Raji (cell line): Measurements from ENCODE around the gene TPRN.

ENCODE experiments used
- POLR2A ChIP-seq: IDR thresholded peaks from 2 replicates; pipeline ENCODE4 v1.6.1; 2011; ENCODE audit warnings: low read depth, low read length, control low read depth; ENCODE audit not compliant: insufficient read depth

Gene TPRN

GRCh38 chr9:137191691-137192447, 8.7 kb downstream of the TPRN start:
- 0 out of 2 replicates have a peak, but pooled peaks have one; percentile 1 for TF ChIP-seq POLR2A

DNA sequence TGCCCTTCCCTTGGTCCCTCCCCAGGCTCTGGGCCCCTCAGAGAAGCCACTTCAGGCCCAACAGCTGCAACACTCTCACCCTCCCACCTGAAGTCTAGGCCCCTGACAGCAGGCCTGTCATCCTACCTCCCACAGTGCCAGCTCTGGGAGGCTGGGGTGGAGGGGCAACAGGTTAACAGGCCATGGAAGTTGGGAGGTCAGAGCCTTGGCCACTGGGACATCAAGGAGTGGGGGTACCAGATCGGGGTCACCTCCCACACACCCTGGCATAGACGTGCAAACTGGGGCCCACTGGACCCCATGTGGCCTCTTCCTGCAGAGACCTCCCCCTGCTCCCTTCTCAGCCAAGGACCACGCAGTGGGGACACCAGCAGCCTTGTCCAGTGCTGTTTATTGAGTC, 9.3 kb downstream of the TPRN start:
- TF ChIP-seq POLR2A = 0 out of 2 replicates have a peak, but pooled peaks have one; percentile 15

DNA sequence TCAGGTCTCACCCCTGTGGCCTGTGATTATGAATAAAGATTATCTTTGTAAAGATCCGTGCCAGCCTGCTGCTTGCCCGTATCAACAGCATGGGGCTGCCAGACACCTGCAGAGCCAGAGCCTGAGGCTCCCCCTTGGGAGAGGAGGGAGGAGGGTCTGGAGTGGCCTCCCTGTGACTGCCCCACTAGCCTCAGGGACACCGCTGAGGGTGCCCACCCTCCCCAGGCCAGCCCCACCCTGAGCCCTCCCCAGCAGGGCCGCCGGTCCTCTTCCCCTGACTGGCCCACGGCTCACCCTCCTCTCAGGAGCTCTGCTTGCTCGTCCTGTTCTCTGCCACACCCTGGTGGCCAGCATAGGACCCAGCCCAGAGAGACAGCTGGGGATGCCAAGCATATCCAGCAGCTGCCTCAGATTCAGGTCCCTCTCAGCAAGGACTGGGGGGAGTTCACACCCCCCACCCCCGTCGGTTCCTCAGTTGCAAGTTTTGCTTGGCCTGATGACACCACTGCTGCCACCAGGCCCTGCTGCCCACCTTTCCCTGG, 10.2 kb downstream of the TPRN start:
- TF ChIP-seq POLR2A = no peak

GRCh38 chr9:137189297-137190295, 10.9 kb downstream of the TPRN start:
- TF ChIP-seq POLR2A = no peak

- peak; percentile 92 for TF ChIP-seq POLR2A
These were observed 11.8 kb downstream of the TPRN start, which contains the start of the genes ANAPC2 and SSNA1 for GRCh38 chr9:137188490-137189296. ANAPC2 (minus strand) TSS chr9:137188560; CDS start chr9:137188532, 28 bp downstream. SSNA1 (plus strand) TSS chr9:137188676; CDS start chr9:137188727, 51 bp downstream.

- TF ChIP-seq POLR2A = no peak
These were observed 12.5 kb downstream of the TPRN start for GRCh38 chr9:137188086-137188489.

GRCh38 chr9:137187386-137187785, 13.2 kb downstream of the TPRN start:
- TF ChIP-seq POLR2A = no peak

- TF ChIP-seq POLR2A = no peak
These were observed 14.2 kb downstream of the TPRN start for GRCh38 chr9:137186385-137186784.

GRCh38 chr9:137185921-137186320, 14.6 kb downstream of the TPRN start:
- no peak for TF ChIP-seq POLR2A

DNA sequence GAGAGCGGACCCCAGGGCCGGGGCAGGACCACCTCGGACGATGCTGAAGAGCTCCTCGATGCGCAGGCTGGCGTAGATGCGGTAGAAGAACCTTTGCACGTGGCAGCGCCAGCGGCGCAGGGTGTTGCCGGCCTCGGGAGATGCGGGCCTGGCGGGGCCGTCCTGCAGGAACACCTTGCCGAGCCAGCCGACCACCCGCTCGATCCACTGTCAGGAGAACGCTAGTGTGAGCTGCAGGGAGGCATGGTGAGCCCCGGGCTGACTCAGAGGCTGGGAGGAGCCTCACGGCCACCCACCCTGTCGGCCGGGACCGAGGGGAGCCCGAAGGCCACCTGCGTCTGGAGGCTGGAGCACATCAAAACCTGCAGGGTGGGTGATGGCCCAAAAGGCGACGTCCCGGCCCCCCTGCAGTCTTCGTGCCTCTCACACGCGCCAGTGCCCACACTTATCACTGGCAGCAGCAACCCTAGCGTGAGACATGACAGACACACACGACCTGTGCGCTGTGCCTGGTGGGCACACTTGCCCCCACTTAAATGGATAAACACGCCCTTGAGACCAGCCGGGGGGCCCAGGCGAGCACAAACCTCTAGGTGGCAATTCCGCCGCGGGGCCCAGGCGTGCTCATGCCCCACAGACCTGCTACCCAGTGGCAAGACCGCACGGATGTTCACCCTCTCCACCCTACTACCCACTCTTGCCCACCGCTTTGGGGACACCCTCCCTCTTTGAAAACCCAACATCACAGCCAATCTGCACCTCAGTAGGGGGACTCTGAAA, 15.5 kb downstream of the TPRN start:
- no peak for TF ChIP-seq POLR2A

GRCh38 chr9:137183980-137184595, 16.5 kb downstream of the TPRN start:
- no peak for TF ChIP-seq POLR2A

DNA sequence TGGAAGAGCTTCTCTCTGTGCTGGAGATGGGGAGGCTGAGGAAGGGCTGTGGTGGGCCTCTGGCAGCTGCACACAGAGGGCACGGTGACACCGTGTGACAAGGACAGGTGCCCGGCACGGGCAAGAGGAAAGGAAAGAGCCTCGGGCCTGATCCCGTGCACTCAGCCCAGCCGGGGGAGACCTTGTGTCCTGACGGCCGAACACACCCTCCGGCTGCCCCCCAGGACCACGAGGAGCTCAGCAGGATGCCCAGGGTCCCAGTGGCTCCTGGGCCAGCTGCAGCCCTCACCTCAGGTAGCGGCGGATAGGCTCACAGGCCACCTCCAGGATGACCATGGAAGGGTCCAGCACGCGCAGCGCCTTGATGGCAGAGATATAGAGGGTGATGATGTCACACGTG, 17.7 kb downstream of the TPRN start:
- TF ChIP-seq POLR2A = no peak

- TF ChIP-seq POLR2A = no peak
These were observed 18.9 kb downstream of the TPRN start for GRCh38 chr9:137181680-137182079.
